HepG2 (cell line): Measurements from ENCODE around the gene ZDHHC18. TPM values are rescaled to one million over a fixed set of nuclear protein-coding genes. Genes with fewer than 3 reads are reported as not detected.

Experiments
- ATAC-seq: fragments of 200-7000 bp; cut with Tn5 transposase; 3 replicates; pipeline ENCODE4 v1.9.1; 2020; ENCODE audit warnings: mild to moderate bottlenecking, moderate library complexity
- BruUV-seq: library from RNA; stranded (reverse); fragments of 400-500 nt; replicated peaks from 2 replicates; lab custom pipeline; 2021; lab: Mats Ljungman, UMichigan
- CTCF ChIA-PET: fragments of 300-600 bp; formaldehyde crosslinking; extraction: SDS; loops from one replicate; lab custom pipeline; 2021; ENCODE audit warnings: low total read pairs, inconsistent platforms, low intra/inter-chr PET ratio; lab: Yijun Ruan, JAX
- POLR2A ChIA-PET: fragments of 350-600 bp; sonication (Branson Sonifier 250); formaldehyde crosslinking; loops from one replicate; lab custom pipeline; 2020; ENCODE audit warnings: antibody characterized with exemption, inconsistent platforms; lab: Yijun Ruan, JAX
- DNase-seq: peaks from one replicate; pipeline ENCODE4 v3.0.0-alpha.2; 2015; ENCODE audit warnings: low spot score
- FAIRE-seq: peaks from 3 replicates; lab custom pipeline; 2011; peaks lifted over from hg19 to GRCh38; lab: Jason Lieb, UNC
- H2AFZ ChIP-seq: one replicate; pipeline ENCODE4 v1.6.1; 2011; ENCODE audit warnings: low read length, inconsistent platforms
- H3K27ac ChIP-seq: fragments of 300-600 bp; 3 replicates; pipeline ENCODE4 v1.8.0; 2011; ENCODE audit warnings: mixed run types, mild to moderate bottlenecking, mixed read lengths, low read length, inconsistent platforms; ENCODE audit not compliant: insufficient read depth; ENCODE audit errors: extremely low read length
- H3K27me3 ChIP-seq, 2 experiments: fragments of 200-600 bp in 1 of 2; 2 replicates in 1 of 2; 3 replicates in 1 of 2; pipeline versions ENCODE4 v1.6.0 to v1.8.0; 2011; ENCODE audit warnings: low read length in 2 of 2, mild to moderate bottlenecking in 2 of 2, moderate library complexity in 2 of 2, inconsistent platforms in 1 of 2; ENCODE audit not compliant: insufficient read depth in 2 of 2, control insufficient read depth in 1 of 2
- H3K36me3 ChIP-seq, 2 experiments: fragments of 200-600 bp in 1 of 2; replicated peaks in 1 of 2; 2 replicates in 1 of 2; 3 replicates in 1 of 2; pipeline versions ENCODE4 v1.5.1 to v1.8.0; 2011; ENCODE audit warnings: low read length in 2 of 2, inconsistent platforms in 1 of 2; ENCODE audit not compliant: insufficient read depth in 2 of 2, control insufficient read depth in 1 of 2
- H3K4me1 ChIP-seq: 2 replicates; pipeline ENCODE4 v1.5.1; 2012; ENCODE audit warnings: low read length, inconsistent platforms; ENCODE audit not compliant: insufficient read depth
- H3K4me2 ChIP-seq: 2 replicates; pipeline ENCODE4 v1.6.0; 2011; ENCODE audit warnings: low read depth, low read length, inconsistent platforms
- H3K4me3 ChIP-seq, 3 experiments: fragments of 200-600 bp in 1 of 3; sonication (generic), shearing (Covaris generic) in 1 of 3; replicated peaks in 1 of 3; 2 replicates each; pipeline ENCODE4 v1.5.1; 2011 to 2016; ENCODE audit warnings: low read length in 3 of 3, inconsistent platforms in 2 of 3, low read depth in 2 of 3, mild to moderate bottlenecking in 2 of 3, control low read depth in 1 of 3, mixed read lengths in 1 of 3; ENCODE audit not compliant: insufficient read depth in 1 of 3
- H3K79me2 ChIP-seq: one replicate; pipeline ENCODE4 v1.6.1; 2011; ENCODE audit warnings: low read length, inconsistent platforms; ENCODE audit not compliant: insufficient read depth
- H3K9ac ChIP-seq: 2 replicates; pipeline ENCODE4 v1.6.0; 2011; ENCODE audit warnings: mild to moderate bottlenecking, low read depth, low read length, inconsistent platforms; ENCODE audit not compliant: insufficient read depth
- H3K9me3 ChIP-seq: 2 replicates; pipeline ENCODE4 v1.5.1; 2012; ENCODE audit warnings: mild to moderate bottlenecking, low read length
- H4K20me1 ChIP-seq: 2 replicates; pipeline ENCODE4 v1.6.0; 2011; ENCODE audit warnings: inconsistent platforms, mild to moderate bottlenecking, low read length, moderate library complexity; ENCODE audit not compliant: insufficient read depth
- CTCF ChIP-seq: sonication (generic); formaldehyde crosslinking; IDR thresholded peaks from 2 replicates; pipeline ENCODE4 v1.5.0; 2020; ENCODE audit warnings: mild to moderate bottlenecking, missing genetic modification reagents, moderate library complexity
- FOXC1 ChIP-seq: sonication (generic); formaldehyde crosslinking; IDR thresholded peaks from 2 replicates; pipeline ENCODE4 v1.8.0; 2022; ENCODE audit warnings: mild to moderate bottlenecking, missing genetic modification reagents, borderline replicate concordance
- MXD1 ChIP-seq: sonication (generic); formaldehyde crosslinking; IDR thresholded peaks from 2 replicates; pipeline ENCODE4 v1.4.0; 2020; ENCODE audit warnings: mild to moderate bottlenecking, missing genetic modification reagents
- NR2C2 ChIP-seq: sonication (generic); formaldehyde crosslinking; IDR thresholded peaks from 2 replicates; pipeline ENCODE4 v1.4.0; 2020; ENCODE audit warnings: missing genetic modification reagents, mild to moderate bottlenecking, moderate library complexity, borderline replicate concordance
- SRY ChIP-seq: sonication (generic); formaldehyde crosslinking; IDR thresholded peaks from 2 replicates; pipeline ENCODE4 v1.8.0; 2022; ENCODE audit warnings: mild to moderate bottlenecking, missing genetic modification reagents
- SSRP1 ChIP-seq: IDR thresholded peaks from 2 replicates; pipeline ENCODE4 v1.6.1; 2016; ENCODE audit warnings: control low read depth
- TERF1 ChIP-seq: sonication (generic); formaldehyde crosslinking; IDR thresholded peaks from 2 replicates; pipeline ENCODE4 v1.8.0; 2022; ENCODE audit warnings: mild to moderate bottlenecking, missing genetic modification reagents, moderate library complexity
- TP53 ChIP-seq: sonication (generic); formaldehyde crosslinking; conservative IDR thresholded peaks from 2 replicates; pipeline ENCODE4 v1.4.0; 2020; ENCODE audit warnings: missing genetic modification reagents
- ZKSCAN8 ChIP-seq: IDR thresholded peaks from 2 replicates; pipeline ENCODE4 v1.6.1; 2016; ENCODE audit warnings: borderline replicate concordance, missing genetic modification reagents, missing compliant biosample characterization
- ZNF18 ChIP-seq: sonication (generic); formaldehyde crosslinking; IDR thresholded peaks from 2 replicates; pipeline ENCODE4 v1.8.0; 2022; ENCODE audit warnings: mild to moderate bottlenecking, missing genetic modification reagents; ENCODE audit not compliant: insufficient replicate concordance
- ZNF263 ChIP-seq: sonication (generic); formaldehyde crosslinking; IDR thresholded peaks from 2 replicates; pipeline ENCODE4 v1.4.0; 2020; ENCODE audit warnings: missing genetic modification reagents
- ZNF564 ChIP-seq: sonication (generic); formaldehyde crosslinking; IDR thresholded peaks from 2 replicates; pipeline ENCODE4 v1.8.1; 2023; ENCODE audit warnings: mild to moderate bottlenecking, missing genetic modification reagents
- ZNF598 ChIP-seq: sonication (generic); formaldehyde crosslinking; IDR thresholded peaks from 2 replicates; pipeline ENCODE4 v1.5.1; 2020; ENCODE audit warnings: mild to moderate bottlenecking, missing genetic modification reagents, borderline replicate concordance
- ZNF704 ChIP-seq: sonication (generic); formaldehyde crosslinking; IDR thresholded peaks from 2 replicates; pipeline ENCODE4 v1.8.1; 2023; ENCODE audit warnings: mild to moderate bottlenecking, inconsistent platforms, moderate library complexity, missing genetic modification reagents, borderline replicate concordance
- WGBS: methylation state at CpG from one replicate; pipeline ENCODE4 v1.1.6; 2017; ENCODE audit warnings: low lambda C conversion rate; 5-methylcytosine and 5-hydroxymethylcytosine counted together
- in situ Hi-C: cut with HindIII; loops from 2 replicates; pipeline ENCODE4 v1.10.0; 2017; ENCODE audit warnings: low pct_unique_long_range_greater_than_20kb; ENCODE audit not compliant: extremely low pct_ligation_motif_present
- intact Hi-C: fragments of 100-400 bp; cut with micrococcal nuclease; formaldehyde crosslinking; loops from one replicate; pipeline ENCODE4 v1.10.0; 2022; ENCODE audit not compliant: unreplicated experiment
- polyA plus RNA-seq, 8 experiments: library from polyadenylated mRNA; depleted of rRNA in 3 of 8; stranded (reverse) in 7 of 8; unstranded in 1 of 8; fragments of >200 nt; fragmentation: Illumina TruSeq in 4 of 8; extraction: Trizol in 4 of 8; gene quantifications; 2 replicates each; pipeline versions ENCODE4 v1.2.1 to v1.2.3, GENCODE V29; 2011 to 2016; ENCODE audit warnings: low read depth in 4 of 8, missing spikeins in 1 of 8, mixed read lengths in 1 of 8; ENCODE audit not compliant: insufficient read depth in 1 of 8
- total RNA-seq, 5 experiments: library from RNA; depleted of rRNA; stranded (reverse); fragments of >200 nt; fragmentation: Illumina TruSeq; extraction: Trizol; gene quantifications; 2 replicates each; pipeline ENCODE4 v1.2.3, GENCODE V29; 2016; ENCODE audit warnings: low read depth in 1 of 5

ZDHHC18 gene
- total and polyA plus RNA-seq, 2 of the 13 experiments (the other 11 are each of a cell fraction or from before 2014, with no cell fraction given): 13.2 to 35.3 TPM

- in situ Hi-C loops: no loop called here
- peak; percentile 20; the same call in 1 of the 3 replicates for ATAC-seq
- FAIRE-seq: peak; percentile 8
- CTCF ChIA-PET: no interaction called here
- Histone ChIP-seq H4K20me1 (peaks cover 4% of the 10 kb centered on the region; the same call in 1 of the 2 replicates), H2AFZ (no peak overlapping the region), H3K4me2 (peak overlapping the region; percentile 48), H3K36me3 (peaks cover 7 to 22% of the 10 kb centered on the region in 2 experiments), H3K79me2 (peaks cover 23% of the 10 kb centered on the region), H3K4me3 (peak overlapping the region in 1 of 3 experiments; percentile 5; a peak in 1 of 6 replicates), H3K4me1 (peaks cover 69% of the 10 kb centered on the region), H3K27me3 (no peaks in the 10 kb centered on the region), H3K9me3 (no peaks in the 10 kb centered on the region), H3K27ac (peak overlapping the region; percentile 8), H3K9ac (no peak overlapping the region)
- TF ChIP-seq ZNF704 (no peak), TERF1 (CRISPR knock-in tag) (no peak), NR2C2 (CRISPR knock-in tag) (peak; percentile 23; the same call in 1 of the 2 replicates), SSRP1 (CRISPR knock-in tag) (0 out of 2 replicates have a peak, but pooled peaks have one; percentile 42), FOXC1 (CRISPR knock-in tag) (no peak), TP53 (CRISPR knock-in tag) (no peak), ZNF598 (CRISPR knock-in tag) (no peak), MXD1 (no peak), ZNF564 (CRISPR knock-in tag) (no peak), CTCF (CRISPR knock-in tag) (peak; percentile 36), ZNF263 (0 out of 2 replicates have a peak, but pooled peaks have one; percentile 43), ZNF18 (CRISPR knock-in tag) (no peak), SRY (CRISPR knock-in tag) (no peak), ZKSCAN8 (0 out of 2 replicates have a peak, but pooled peaks have one; percentile 62)
- 87% methylated on average over 6 of the region's 6 CpGs for WGBS
- intact Hi-C loops: loop anchor here (1.0 kb wide), 1 partner anchor 9 kb away; no protein-coding TSS in a partner anchor
- no peak for DNase-seq
- BruUV-seq: no TSS peak
- POLR2A ChIA-PET: interaction anchor here (0.9 to 1.2 kb wide), 4 partner anchors 9 to 61 kb away, joined by 3 read pairs; partner anchors contain the start of gene GPN2
Measured at GRCh38 chr1:26829184-26829911, 2.9 kb downstream of the ZDHHC18 start.
